ENCODE measurements around the gene PPIF. TPM values are rescaled to one million over a fixed set of nuclear protein-coding genes. Genes with fewer than 3 reads are reported as not detected.

The PPIF gene
- total and polyA plus RNA-seq, 2 donors (not counting 3 experiments of a cell fraction or from before 2014, with no cell fraction given): 50.7 to 51.2 TPM

GRCh38 chr10:79380946-79381721, 33.9 kb downstream of the PPIF start:
- no peak overlapping the region for H2AFZ ChIP-seq (ENCODE audit: low read depth, low read length)
- no peaks in the 10 kb centered on the region for H3K4me1 ChIP-seq (ENCODE audit: control insufficient read depth, extremely low read depth, insufficient read depth, low read length)
- intact Hi-C loops (cut with micrococcal nuclease): no loop called here
- peaks cover 0 to 2% of the 10 kb centered on the region in 2 experiments for H3K27me3 ChIP-seq (ENCODE audit: control insufficient read depth in 2 of 2, insufficient read depth in 2 of 2, low read length in 2 of 2)
- no TSS peak for BruUV-seq (replicated peaks)
- no peak overlapping the region for H3K4me3 ChIP-seq (replicated peaks in 1 of 3; ENCODE audit: insufficient read depth in 1 of 3, low read depth in 1 of 3, low read length in 3 of 3)
- no peaks in the 10 kb centered on the region for H3K79me2 ChIP-seq (ENCODE audit: control insufficient read depth, insufficient read depth, low read length)
- CTCF ChIA-PET: interaction anchor here (1.3 kb wide), 1 partner anchor 87 kb away, joined by 3 read pairs; no protein-coding TSS in a partner anchor
- H3K36me3 ChIP-seq (ENCODE audit: control insufficient read depth in 2 of 2, extremely low read depth in 1 of 2, insufficient read depth in 2 of 2, low read length in 2 of 2): no peaks in the 10 kb centered on the region
- FAIRE-seq (no peak), DNase-seq (ENCODE audit: low read depth, low spot score) (no peak)
- no peaks in the 10 kb centered on the region for H3K9me1 ChIP-seq (replicated peaks; ENCODE audit: control insufficient read depth, extremely low read depth, insufficient read depth, low read length)
- no peaks in the 10 kb centered on the region for H4K20me1 ChIP-seq (replicated peaks; ENCODE audit: control insufficient read depth, extremely low read depth, insufficient read depth, low read length)
- dilution Hi-C loops (cut with MboI; ENCODE audit: extremely low pct_ligation_motif_present, low sequenced_read_pairs): no loop called here
- POLR2A ChIA-PET: no interaction called here
- no peak overlapping the region for H3K4me2 ChIP-seq (ENCODE audit: insufficient read depth, low read length)
- H3K9me3 ChIP-seq (replicated peaks; ENCODE audit: control insufficient read depth, insufficient read depth, low read length): no peaks in the 10 kb centered on the region
- H3K27ac ChIP-seq (ENCODE audit: insufficient read depth, low read depth, low read length): no peak overlapping the region
- H3K9ac ChIP-seq (replicated peaks; ENCODE audit: extremely low read depth, insufficient read depth, low read length): no peak overlapping the region
- TF ChIP-seq MAX (IDR thresholded peaks at IDR 0.05; ENCODE audit: insufficient read depth, insufficient read length): no peak
- TF ChIP-seq EZH2 (IDR thresholded peaks at IDR 0.05; ENCODE audit: borderline replicate concordance, low read depth, low read length, severe bottlenecking): no peak

DNA sequence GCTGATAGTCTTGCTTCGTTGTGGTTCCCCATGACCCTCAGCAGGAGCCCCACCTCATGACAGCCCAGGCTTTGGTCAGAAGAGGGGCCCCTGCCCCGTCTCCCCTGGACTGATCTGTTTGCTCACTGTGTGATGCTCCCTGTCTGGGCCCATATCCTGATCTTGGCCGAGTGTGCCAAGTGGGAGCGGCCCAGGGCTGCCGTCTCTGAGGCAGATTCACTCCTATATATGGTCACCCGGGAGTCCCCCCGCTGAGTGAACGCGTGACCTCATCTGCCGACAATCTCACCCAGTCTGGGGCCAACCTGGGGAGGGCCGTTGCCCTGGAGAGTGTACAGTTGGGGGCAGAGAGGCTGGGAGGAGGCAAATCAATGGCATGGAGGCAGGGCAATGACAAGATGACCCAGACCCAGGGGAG, 34.5 kb downstream of the PPIF start:
- ChIA-PET CTCF (interaction anchor here (1.3 kb wide), 1 partner anchor 86 kb away, joined by 3 read pairs; no protein-coding TSS in a partner anchor), POLR2A (no interaction called here)
- dilution Hi-C loops (cut with MboI; ENCODE audit: extremely low pct_ligation_motif_present, low sequenced_read_pairs): no loop called here
- Histone ChIP-seq H3K4me1 (ENCODE audit: control insufficient read depth, extremely low read depth, insufficient read depth, low read length) (no peaks in the 10 kb centered on the region), H3K79me2 (ENCODE audit: control insufficient read depth, insufficient read depth, low read length) (no peaks in the 10 kb centered on the region), H3K4me2 (ENCODE audit: insufficient read depth, low read length) (no peak overlapping the region), H3K9me1 (replicated peaks; ENCODE audit: control insufficient read depth, extremely low read depth, insufficient read depth, low read length) (no peaks in the 10 kb centered on the region), H3K27me3 (ENCODE audit: control insufficient read depth in 2 of 2, insufficient read depth in 2 of 2, low read length in 2 of 2) (peaks cover 0 to 2% of the 10 kb centered on the region in 2 experiments), H2AFZ (ENCODE audit: low read depth, low read length) (no peak overlapping the region), H4K20me1 (replicated peaks; ENCODE audit: control insufficient read depth, extremely low read depth, insufficient read depth, low read length) (no peaks in the 10 kb centered on the region), H3K9ac (replicated peaks; ENCODE audit: extremely low read depth, insufficient read depth, low read length) (no peak overlapping the region), H3K27ac (ENCODE audit: insufficient read depth, low read depth, low read length) (no peak overlapping the region), H3K9me3 (replicated peaks; ENCODE audit: control insufficient read depth, insufficient read depth, low read length) (no peaks in the 10 kb centered on the region), H3K36me3 (ENCODE audit: control insufficient read depth in 2 of 2, extremely low read depth in 1 of 2, insufficient read depth in 2 of 2, low read length in 2 of 2) (no peaks in the 10 kb centered on the region), H3K4me3 (replicated peaks in 1 of 3; ENCODE audit: insufficient read depth in 1 of 3, low read depth in 1 of 3, low read length in 3 of 3) (no peak overlapping the region)
- intact Hi-C loops (cut with micrococcal nuclease): no loop called here
- no TSS peak for BruUV-seq (replicated peaks)
- TF ChIP-seq JUN (IDR thresholded peaks at IDR 0.05; ENCODE audit: borderline replicate concordance, insufficient read depth, insufficient read length, low read depth) (no peak), POLR2AphosphoS5 (IDR thresholded peaks at IDR 0.05; ENCODE audit: insufficient read depth, low read depth, low read length) (no peak), MYC (IDR thresholded peaks at IDR 0.05; ENCODE audit: low read depth, low read length) (no peak), POLR2A (IDR thresholded peaks at IDR 0.05; ENCODE audit: low read depth, low read length) (no peak), FOS (IDR thresholded peaks at IDR 0.05; ENCODE audit: borderline replicate concordance, insufficient read depth, low read length) (no peak), MAX (IDR thresholded peaks at IDR 0.05; ENCODE audit: insufficient read depth, insufficient read length) (no peak), EZH2 (IDR thresholded peaks at IDR 0.05; ENCODE audit: borderline replicate concordance, low read depth, low read length, severe bottlenecking) (no peak)
- TF ChIP-seq, protein P1, sequence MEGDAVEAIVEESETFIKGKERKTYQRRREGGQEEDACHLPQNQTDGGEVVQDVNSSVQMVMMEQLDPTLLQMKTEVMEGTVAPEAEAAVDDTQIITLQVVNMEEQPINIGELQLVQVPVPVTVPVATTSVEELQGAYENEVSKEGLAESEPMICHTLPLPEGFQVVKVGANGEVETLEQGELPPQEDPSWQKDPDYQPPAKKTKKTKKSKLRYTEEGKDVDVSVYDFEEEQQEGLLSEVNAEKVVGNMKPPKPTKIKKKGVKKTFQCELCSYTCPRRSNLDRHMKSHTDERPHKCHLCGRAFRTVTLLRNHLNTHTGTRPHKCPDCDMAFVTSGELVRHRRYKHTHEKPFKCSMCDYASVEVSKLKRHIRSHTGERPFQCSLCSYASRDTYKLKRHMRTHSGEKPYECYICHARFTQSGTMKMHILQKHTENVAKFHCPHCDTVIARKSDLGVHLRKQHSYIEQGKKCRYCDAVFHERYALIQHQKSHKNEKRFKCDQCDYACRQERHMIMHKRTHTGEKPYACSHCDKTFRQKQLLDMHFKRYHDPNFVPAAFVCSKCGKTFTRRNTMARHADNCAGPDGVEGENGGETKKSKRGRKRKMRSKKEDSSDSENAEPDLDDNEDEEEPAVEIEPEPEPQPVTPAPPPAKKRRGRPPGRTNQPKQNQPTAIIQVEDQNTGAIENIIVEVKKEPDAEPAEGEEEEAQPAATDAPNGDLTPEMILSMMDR (IDR thresholded peaks at IDR 0.05; ENCODE audit: extremely low read depth in 1 of 2, insufficient read depth in 1 of 2, low read depth in 1 of 2, low read length in 2 of 2): no peak
- no peak for FAIRE-seq
- DNase-seq (ENCODE audit: low read depth, low spot score): no peak
